DMS79 (cell line): Measurements from ENCODE around the gene CARD11.
"Not testable (repeated sequence)": the region's sequence is repeated elsewhere in the genome, so short reads cannot be mapped to it uniquely, and the experiment has no call there.

ENCODE experiments used
- DNase-seq: peaks from one replicate; lab custom pipeline; 2025; lab: John Stamatoyannopoulos, UW

CARD11 gene

DNA sequence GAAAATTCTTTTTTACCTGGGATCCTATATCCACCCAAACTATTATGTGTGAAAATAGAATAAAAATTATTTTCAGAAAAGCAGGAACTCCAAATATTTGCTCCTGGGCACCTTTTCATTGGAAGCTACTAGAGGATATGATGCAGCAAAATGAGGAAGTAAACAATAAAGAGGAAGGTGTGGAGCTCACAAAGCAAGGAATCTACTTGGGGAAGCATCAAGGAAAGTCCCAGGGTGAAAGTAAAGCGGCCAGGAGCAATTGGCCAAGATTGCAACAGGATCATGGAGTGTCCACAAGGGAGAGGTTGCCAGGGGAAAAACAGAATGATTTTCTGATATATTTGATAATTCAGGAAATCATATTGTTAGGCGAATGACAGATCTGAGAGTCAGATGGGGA is 80.8 kb downstream of the CARD11 start:
- no peak for DNase-seq

- no peak for DNase-seq
Observed at GRCh38 chr7:2959828-2960599, 83.7 kb downstream of the CARD11 start.

DNA sequence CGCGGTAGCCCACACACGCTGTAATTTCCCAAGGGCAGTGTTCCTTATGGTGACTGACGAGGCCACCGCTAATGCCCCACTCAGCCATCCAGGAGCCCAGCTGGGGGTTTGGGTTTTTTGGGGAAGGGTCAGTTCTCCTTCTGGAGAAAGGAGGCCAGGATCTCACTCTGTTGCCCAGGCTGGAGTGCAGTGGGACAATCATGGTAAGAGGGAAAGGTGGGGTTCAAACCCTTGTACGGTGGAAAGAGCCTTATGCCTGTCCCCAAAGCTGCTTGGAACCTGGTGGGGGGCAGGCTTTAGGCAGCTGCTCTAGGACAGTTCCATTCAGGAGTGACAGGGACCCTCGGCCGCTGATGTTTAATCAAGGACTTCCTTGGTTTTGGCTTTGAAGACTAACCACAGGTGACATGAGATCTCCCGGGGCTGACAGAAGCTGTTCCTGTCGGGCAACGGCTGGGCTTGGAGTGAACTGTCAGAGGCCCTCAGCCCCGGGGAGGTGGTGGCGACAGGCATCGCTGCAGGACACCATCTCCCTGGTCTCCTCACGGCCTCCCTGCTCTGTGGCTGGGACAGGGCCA is 84.5 kb downstream of the CARD11 start:
- no peak for DNase-seq

DNA sequence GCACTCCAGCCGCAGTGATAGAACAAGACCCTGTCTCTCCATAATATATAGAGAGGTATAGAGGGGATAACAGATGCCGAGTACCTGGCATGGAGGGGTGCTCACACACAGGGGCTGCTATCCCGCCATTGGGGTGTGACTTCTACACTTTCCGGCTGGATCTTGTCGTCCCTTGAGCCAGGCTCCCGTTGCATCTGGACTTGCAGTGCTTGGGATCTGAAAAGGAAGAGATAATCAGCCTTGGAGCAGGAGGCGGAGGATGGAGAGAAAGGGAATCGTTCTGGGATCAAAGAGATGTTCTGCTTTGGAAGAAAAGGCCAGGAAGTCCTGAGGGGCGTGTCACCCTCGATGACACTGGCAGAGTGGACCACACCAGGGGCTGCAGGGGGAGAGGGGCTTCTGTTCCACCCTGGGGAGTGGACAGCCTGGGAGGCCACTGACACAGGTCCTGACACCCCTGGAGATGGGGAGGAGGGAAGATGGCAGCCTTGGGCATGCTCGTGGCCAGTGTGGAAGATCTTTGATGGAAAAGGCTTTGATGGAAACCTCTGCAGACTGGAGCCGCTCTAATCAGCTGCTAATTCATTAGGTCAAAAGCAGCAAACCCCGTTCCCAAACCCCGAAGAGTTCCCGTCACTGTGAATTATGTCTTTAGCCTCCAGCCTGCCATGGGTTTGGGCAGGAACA is 85.1 kb downstream of the CARD11 start:
- no peak for DNase-seq

- DNase-seq: not testable (repeated sequence)
Observed at GRCh38 chr7:2957369-2957727, 86.3 kb downstream of the CARD11 start.

DNA sequence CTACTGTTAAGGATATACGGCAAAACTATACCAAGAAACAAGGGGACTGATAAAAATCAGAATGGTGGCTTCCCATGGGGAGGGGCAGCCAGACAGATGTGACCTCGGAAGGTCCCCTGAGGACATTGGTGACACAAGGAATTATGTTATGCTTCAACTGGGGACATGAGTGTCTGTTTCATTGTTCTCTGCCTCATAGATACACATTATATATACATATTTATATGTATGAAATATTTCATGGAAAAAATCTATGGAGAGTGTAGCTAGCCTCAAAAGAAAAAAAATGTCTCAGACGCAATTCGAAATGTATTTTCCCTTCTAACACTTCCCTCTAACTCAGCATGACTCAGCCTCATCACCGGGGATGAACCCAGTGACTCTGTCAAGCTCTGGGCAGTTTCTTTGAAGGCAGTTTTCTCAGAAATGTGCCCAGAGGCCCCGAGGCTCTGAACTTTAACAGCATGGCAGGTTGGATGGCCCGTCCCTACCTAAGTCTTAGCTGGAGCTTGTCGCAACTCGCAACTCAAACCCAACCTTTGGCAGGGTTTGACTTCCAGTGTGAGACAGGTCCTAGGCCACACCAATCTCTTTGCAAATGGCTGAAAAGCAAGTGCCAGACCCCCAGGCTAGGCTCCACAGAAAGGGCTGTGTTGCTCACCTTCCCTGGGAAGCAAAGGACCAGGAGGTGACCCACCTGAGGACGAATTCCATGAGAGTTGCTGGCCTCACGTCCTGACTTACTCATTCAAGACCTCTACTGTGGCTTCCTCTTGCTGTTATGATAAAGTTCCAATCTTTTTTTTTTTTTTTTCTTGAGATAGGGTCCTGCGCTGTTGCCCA is 86.9 kb downstream of the CARD11 start:
- no peak for DNase-seq

DNA sequence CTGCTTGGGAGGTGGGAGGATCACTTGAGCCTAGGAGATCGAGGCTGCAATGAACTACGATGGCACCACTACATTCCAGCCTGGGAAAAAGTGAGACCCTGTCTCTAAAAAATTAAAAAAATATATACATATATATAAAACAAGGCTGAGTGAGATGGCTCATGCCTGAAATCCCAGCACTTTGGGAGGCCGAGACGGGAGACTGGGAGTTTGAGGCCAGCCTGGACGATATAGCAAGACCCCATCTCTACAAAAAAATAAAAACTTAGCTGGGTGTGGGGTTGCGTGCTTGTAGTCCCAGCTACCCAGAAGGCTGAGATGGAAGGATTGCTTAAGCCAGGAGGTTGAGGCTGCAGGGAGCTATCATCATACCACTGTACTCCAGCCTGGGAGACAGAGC is 87.6 kb downstream of the CARD11 start:
- no peak for DNase-seq

DNA sequence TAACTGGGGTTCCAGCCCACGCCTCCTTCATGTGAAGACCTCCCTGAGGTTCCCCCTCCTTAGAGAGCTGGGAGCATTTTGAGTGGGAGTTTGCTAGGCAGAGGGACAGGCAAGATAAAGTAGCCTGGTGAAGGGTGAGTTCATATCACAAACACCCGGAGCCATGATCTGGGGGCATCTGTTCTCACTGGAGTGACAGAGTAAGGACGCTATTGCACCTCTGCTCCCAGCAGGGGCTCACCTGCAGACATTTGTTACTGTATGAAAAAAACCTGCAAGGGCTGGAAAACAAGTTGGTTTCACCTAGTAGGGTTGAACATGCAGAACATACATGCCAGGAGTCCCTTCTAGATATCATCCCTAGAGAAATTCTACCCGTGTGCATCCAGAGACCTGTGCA is 88.4 kb downstream of the CARD11 start:
- DNase-seq: no peak

DNA sequence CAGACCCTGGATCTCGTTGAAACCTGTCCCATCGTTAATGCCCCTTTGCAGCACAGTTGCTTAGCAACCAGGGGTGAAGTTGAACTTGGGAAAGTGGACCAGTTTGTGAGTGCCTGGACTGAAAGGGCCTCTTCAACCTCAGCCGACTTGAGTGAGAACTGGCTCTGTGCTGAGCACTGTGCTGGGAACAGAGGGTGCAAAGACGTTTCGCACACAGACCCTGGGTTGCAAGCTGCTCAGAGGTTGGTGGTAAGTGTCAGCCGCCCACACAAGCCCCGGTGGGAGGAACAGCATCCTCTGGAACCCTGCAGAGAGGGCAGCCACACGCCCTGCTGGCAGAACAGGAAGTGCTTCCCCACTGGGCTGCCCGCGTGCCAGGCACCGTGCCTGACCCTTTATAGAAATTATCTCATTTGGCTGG is 89.2 kb downstream of the CARD11 start:
- DNase-seq: no peak

- DNase-seq: no peak
Observed at GRCh38 chr7:2953588-2954407, 89.9 kb downstream of the CARD11 start.

- no peak for DNase-seq
Observed at GRCh38 chr7:2953099-2953498, 90.6 kb downstream of the CARD11 start.

DNA sequence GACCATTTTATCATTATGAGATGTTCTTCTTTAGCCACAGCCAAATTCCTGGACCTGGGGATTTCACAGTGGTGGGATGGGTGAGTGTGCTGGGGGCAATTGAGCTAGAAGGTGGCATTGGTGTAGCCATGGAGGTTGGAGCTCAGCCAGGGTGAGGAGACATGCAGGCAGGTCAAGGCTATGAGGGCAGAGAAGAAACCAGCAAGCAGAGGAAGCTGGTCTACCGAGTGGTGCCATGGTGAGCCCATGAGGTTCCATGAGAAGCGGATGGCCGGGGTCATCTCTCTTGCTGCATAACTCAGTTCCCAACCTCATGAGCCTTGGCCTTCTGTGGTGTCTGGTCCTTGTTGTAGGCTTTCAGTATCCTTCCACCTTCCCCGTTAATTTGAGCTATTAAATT is 91.4 kb downstream of the CARD11 start:
- DNase-seq: no peak

DNA sequence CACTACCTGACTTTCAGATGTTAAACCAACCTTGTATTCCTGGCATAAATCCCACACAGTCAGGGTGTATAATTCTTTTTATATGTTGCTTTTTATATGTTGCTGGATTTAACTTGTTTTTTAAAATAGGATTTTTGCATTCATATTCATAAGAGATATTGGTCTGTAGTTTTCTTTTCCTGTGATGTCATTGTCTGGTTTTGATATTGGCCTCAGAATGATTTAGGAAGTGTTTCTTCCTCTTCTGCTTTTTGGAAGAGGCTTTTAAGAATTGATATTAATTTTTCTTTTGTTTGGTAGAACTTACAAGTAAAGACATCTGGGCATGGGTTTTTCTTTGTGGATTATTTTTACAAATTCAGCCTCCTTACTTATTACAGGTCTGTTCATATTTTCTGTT is 93.1 kb downstream of the CARD11 start:
- DNase-seq: no peak

DNA sequence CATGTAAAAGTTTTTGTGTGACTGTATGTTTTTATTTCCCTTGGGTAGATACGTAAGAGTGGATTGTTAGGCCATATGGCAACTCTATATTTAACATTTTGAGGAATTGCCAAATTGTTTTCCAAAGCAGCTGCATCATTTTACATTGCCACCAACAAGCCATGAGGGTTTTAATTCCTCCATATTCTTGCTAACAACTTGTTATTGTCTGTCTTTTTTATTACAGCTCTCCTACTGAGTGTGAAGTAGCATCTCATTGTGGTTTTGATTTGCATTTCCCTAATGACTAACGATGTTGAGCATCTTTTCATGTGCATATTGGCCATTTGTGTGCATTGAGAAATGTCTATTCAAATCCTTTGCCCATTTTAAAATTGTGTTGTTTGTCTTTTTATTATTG is 94.9 kb downstream of the CARD11 start:
- DNase-seq: no peak

- no peak for DNase-seq
Observed at GRCh38 chr7:2947058-2947780, 96.4 kb downstream of the CARD11 start.

DNA sequence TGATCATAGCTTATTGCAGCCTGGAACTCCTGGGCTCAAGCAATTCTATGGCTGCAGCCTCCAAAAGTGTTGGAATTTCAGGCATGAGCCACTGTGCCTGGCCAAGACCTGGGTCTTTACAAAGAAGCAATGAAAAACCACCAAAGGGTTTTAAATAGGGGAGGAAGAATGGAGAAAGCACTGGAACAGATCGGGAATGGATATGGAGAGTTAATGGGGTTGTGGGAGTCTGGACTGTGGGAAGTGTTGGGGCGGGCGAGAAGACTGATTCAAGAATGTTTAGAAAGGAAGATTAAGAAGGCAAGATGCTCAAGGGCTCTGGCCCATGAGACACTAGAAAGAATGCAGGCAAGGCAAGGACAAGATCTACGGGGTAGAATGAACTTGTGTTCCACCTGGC is 98.5 kb downstream of the CARD11 start:
- no peak for DNase-seq

DNA sequence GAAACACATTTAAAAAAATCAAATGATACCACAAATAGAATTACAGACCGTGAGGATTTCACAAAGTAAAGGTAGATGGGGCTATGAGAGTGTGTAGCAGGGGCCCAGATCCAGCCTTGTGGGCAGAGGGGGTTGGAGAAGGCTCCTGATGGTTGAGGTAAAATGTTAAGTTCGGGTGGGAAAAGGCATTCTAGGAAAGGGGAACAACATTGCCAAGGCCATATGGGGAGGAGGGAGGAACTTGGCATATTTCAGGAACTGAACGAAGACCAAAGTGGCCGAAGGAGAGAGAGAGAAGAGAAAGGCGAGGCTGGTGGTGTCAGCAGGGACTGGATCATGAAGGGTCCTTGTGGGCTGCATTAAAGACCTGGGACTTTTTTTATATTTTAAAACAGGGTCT is 98.9 kb downstream of the CARD11 start:
- DNase-seq: no peak

GRCh38 chr7:2943851-2944601 is 99.6 kb downstream of the CARD11 start:
- no peak for DNase-seq

DNA sequence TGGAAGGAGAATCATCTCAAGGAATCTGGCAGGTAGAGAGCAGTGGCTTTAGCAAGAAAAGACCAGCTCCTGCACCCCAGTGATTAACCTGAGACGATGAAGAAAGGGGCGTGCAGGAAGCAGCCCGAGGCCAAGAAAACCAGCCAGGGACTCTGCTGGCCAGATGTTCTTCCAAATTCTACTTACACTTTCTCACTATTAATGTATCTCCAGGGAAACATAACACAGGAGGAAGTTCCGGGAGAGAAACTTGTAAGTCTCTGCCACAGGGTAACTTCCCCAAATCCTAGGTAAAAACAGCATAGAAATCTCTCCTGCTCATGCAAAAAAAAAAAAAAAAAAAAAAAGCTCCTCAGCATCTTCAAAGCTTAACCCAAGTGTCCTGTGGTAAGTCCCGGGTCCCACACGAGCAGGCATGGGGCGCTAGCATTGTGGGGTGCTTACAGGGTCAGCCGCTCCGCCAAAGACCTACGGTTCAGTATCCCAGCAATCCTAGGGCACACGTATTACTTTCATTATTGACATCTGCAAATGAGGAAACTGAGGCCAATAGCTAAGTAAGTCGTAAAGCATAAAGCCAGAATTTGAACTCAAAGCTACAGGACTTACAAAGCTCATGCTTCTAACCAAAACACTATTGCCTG is 102.3 kb downstream of the CARD11 start:
- DNase-seq: no peak

- DNase-seq: no peak
Observed at GRCh38 chr7:2940466-2940865, 103.2 kb downstream of the CARD11 start.
